T-helper 1 cell treated with Interleukin-12 subunit alpha and Interleukin-12 subunit beta and Interleukin-4 antibody, amounts not matched to agents 30 μg/mL and 1 μg/mL, for 36 hours (primary cell): ENCODE results near the gene PCK1.

Experiments used
- H3K27ac Mint-ChIP-seq: one replicate; pipeline ENCODE4 v1.8.0; 2021; ENCODE audit warnings: mild to moderate bottlenecking, mixed read lengths
- H3K27me3 Mint-ChIP-seq: one replicate; pipeline ENCODE4 v1.8.0; 2021; ENCODE audit warnings: low read depth, mixed read lengths
- H3K36me3 Mint-ChIP-seq: one replicate; pipeline ENCODE4 v1.8.0; 2021; ENCODE audit warnings: low read depth, mixed read lengths
- H3K4me1 Mint-ChIP-seq: one replicate; pipeline ENCODE4 v1.8.0; 2021; ENCODE audit warnings: low read depth, mixed read lengths
- H3K4me3 Mint-ChIP-seq: one replicate; pipeline ENCODE4 v1.8.0; 2021; ENCODE audit warnings: mild to moderate bottlenecking, moderate library complexity, mixed read lengths
- H3K9me3 Mint-ChIP-seq: one replicate; pipeline ENCODE4 v1.8.0; 2021; ENCODE audit warnings: mixed read lengths

Gene PCK1

DNA sequence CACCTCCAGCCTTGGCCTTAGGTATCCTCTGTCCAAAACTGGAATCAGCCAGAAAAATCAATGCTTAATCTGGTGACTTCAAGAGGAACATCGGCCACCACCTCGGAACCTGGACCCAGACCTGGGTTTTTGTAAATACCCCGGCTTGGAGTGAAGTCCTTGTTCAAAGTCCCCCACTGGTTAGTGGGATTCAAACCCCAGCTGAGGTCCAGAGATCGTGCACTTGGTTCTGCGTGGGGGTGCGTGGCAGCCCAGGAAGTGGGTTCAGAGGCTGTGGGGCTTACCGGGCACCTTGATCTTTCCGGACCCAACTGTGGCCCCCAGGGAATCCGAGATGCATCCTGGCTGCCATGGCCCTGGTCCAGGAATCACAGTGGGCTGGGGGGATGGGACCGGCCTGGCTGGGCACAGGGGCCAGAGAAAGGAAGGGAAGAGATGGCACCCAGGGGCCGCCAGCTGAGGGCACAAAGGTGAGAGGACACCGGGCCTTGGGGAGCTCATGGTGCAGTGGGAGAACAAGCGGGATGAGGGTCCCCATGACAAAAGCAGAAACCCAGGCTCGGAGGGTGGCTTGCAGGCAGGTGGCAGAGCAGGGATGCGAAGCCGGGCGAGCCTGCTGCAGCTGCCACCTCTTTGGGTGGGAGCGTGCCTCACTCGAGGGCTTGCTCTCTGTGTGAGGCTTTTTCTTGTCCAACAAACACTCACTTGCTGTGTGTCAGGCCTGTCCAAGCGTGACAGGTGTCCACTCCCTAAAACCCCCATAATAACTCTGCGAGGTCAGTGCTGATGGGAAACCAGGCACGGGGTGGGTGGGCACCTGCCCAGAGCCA is 31.6 kb downstream of the PCK1 start:
- Mint-ChIP-seq H3K4me3 (no peak overlapping the region), H3K36me3 (no peaks in the 10 kb centered on the region), H3K4me1 (no peaks in the 10 kb centered on the region), H3K9me3 (no peaks in the 10 kb centered on the region), H3K27ac (no peak overlapping the region), H3K27me3 (peaks cover 11% of the 10 kb centered on the region)

DNA sequence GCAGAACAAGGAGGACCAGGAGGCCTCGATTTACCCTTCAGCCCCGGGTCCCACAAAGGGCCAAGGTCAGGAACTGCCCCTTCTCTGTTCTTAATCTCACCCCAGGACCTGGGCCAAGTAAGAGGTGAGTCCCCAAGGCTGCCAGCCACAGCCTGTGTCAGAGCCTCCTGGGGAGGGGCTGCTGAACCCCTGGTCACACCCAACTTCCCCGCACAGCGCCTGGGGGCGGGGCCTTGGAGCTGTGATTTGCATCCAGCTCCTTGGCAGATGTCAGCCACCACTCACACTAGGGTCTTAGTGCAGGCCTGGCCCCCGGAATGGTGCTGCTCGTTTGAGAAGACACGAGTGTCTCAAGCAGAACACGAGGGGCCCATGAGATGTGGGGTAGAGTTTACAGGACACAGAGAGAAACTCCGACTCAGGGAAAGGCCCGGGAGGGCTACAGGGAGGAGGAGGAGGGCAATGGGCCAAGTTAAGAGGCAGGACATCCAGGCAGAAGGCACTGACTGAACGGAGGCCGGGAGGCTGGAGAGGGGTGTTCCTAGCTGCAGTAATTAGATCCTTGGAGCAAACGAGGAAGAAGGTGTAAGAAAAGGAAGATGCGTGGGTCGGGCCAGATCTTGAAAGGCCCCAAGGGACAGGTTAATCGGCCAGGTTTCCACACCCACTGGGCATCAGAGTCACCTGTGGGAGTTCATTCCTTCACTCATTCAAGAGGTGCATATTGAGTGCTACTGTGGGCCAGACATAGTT is 32.4 kb downstream of the PCK1 start:
- no peak overlapping the region for H3K27ac Mint-ChIP-seq
- no peaks in the 10 kb centered on the region for H3K36me3 Mint-ChIP-seq
- H3K4me3 Mint-ChIP-seq = no peak overlapping the region
- H3K4me1 Mint-ChIP-seq = no peaks in the 10 kb centered on the region
- H3K27me3 Mint-ChIP-seq = peaks cover 16% of the 10 kb centered on the region
- no peaks in the 10 kb centered on the region for H3K9me3 Mint-ChIP-seq

DNA sequence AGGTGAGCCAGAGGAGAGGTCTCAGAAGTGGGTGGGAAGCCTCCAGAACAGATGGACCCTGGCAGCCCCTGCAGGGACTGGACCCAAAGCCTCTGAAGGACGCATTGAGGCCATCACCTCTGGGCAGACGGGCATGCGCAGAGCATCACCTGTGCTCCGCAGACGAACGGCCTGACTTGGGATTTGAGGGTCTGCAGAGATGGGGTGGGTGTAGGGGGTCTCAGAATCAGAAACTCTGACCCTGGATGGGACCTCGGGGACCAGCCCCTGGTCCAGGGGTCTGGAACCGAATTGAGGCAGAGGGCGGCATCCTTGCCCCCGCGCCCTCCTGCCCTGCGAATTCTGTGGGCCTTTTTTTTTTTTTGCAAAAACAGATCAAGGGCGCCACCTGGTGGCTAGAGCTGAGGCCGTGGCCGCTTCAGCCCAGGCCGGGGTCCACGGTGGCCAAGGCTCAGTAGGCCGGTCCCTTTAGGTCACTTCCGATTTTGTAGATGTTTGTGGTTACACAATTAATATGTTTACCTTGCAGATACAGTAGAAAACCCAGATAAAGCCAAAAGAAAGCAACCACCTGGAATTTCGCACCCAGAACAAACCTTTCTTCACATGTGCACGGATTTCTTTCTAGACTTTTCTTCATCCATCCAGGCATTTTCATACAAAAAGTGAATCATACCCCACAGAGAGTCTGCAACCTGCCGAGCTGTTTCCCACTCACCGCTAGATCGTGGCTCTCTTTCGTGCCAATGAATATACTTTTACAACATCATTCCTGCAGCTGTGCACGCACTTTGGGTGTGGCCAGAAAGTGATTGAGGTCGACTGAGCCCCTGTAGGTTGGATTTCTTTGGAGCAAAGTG is 33.4 kb downstream of the PCK1 start:
- H3K36me3 Mint-ChIP-seq = no peaks in the 10 kb centered on the region
- peaks cover 21% of the 10 kb centered on the region for H3K27me3 Mint-ChIP-seq
- H3K4me1 Mint-ChIP-seq = no peaks in the 10 kb centered on the region
- no peaks in the 10 kb centered on the region for H3K9me3 Mint-ChIP-seq
- no peak overlapping the region for H3K4me3 Mint-ChIP-seq
- no peak overlapping the region for H3K27ac Mint-ChIP-seq

DNA sequence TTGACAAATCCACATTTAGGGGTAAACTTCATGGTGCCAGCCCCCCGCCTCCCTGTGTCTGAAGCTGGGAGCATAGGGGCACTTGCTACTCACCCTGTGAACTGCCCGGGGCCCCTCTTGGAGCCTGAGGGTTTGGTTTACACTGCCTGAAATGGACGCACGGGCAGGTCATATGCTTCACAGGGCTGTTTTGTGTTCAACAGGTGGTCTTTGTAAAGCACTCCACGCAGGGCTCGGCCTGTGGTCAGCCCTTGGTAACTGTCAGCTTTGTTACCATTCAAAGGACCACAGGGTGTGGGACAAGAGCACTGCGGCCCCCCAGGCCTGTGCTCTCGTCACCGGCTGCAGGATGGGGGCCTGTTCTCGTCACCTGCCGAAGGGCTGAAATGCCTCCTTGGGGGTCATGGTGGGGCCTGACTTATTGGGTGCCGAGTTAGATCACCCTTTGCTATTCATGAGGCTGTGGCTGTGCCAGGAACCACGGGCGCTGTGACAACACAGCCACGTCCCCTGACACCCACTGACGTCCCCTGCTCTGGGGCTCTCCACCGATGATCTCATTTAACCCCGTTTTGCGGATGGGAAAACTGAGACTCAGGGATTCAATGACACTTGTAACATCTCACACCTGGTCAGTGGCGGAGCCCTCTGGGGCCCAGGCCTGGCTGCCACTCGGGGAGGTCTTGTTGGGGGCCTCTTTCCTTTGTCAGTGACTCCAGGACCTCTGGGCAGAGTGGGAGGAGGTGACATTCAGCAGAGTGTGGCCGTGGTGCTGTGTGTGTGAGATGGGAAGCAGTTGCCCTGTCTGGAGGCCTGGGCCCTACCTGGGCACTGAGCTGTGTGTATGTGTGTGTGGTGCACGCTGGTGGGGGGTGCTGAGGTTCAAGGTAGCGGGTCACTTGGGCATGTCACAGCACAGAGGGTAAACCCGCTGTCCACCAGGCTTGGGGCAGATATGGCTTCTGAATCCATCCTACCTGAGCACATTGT is 34.4 kb downstream of the PCK1 start:
- no peaks in the 10 kb centered on the region for H3K9me3 Mint-ChIP-seq
- H3K27ac Mint-ChIP-seq = no peak overlapping the region
- H3K36me3 Mint-ChIP-seq = no peaks in the 10 kb centered on the region
- peaks cover 4% of the 10 kb centered on the region for H3K4me1 Mint-ChIP-seq
- peaks cover 31% of the 10 kb centered on the region for H3K27me3 Mint-ChIP-seq
- no peak overlapping the region for H3K4me3 Mint-ChIP-seq

DNA sequence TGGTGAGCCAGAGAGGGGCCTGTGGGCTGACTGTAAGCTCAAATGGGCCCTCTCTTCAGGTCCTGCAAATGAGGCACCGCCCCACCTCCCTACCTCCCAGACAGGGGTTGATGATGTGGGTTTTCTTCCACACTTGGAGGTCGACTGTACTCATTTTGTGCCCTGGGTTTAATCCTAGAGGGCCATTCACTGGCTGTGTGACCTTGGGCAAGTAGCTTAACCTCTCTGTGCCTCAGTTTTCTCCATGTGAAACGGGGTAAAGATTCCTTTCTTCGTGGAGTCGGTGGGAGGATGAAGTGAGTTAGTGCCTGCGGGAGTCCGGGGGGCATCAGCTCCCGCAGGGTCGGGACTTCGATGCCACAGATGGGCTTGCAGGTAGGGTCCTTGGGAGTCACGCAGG is 35.4 kb downstream of the PCK1 start:
- Mint-ChIP-seq H3K4me3 (no peak overlapping the region), H3K27ac (no peak overlapping the region)

DNA sequence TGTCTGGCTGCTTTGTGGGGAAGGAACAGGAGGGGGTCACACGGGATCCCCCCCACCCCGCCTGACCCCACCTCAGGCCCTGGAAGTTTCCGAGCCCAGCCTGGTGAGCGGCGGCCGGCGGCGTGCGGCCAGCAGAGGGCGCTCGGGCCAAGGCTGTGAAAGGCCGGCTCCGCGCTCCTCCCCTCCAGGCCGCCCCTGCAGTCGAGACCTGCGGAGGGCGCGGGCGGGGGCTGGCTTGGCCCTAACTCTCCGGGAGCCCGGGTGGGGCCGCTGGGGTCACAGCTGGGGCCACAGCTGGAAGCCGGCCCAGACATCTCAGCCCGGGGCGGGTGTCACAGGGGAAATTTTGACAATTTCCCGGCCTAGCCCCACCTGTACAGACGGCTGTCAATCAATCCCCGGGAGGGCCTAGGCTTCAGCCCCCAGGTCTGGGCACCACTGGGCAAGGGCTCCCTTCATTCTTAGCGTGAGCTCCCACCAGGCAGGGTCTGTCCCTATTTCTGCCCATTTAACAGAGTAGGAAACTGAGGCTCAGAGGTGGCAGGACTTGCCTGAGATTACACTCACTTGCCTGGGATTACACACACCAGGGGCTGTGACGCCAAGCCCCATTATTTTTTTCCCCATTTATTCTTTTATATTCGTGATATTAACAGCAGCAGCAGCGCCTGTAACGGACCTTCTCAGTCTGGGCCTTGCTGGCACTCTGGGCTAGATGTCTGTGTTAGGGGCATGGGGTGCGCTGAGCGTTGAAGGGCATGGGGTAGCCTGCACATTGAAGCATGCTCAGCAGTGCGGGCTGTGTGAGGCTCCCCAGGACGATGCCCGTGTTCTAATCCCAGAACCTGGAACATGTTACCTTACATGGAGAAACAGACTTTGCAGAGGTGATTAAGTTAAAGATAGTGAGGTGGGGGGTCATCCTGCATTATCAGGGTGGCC is 36.4 kb downstream of the PCK1 start:
- H3K4me1 Mint-ChIP-seq = peaks cover 12% of the 10 kb centered on the region
- H3K27ac Mint-ChIP-seq = no peak overlapping the region
- H3K4me3 Mint-ChIP-seq = no peak overlapping the region
- peaks cover 49% of the 10 kb centered on the region for H3K27me3 Mint-ChIP-seq
- H3K9me3 Mint-ChIP-seq = no peaks in the 10 kb centered on the region
- no peaks in the 10 kb centered on the region for H3K36me3 Mint-ChIP-seq

More for the DNA sequence above, 35.4 kb downstream of the PCK1 start:
- peaks cover 12% of the 10 kb centered on the region for H3K4me1 Mint-ChIP-seq
- no peaks in the 10 kb centered on the region for H3K36me3 Mint-ChIP-seq
- H3K9me3 Mint-ChIP-seq = no peaks in the 10 kb centered on the region
- H3K27me3 Mint-ChIP-seq = peaks cover 40% of the 10 kb centered on the region

DNA sequence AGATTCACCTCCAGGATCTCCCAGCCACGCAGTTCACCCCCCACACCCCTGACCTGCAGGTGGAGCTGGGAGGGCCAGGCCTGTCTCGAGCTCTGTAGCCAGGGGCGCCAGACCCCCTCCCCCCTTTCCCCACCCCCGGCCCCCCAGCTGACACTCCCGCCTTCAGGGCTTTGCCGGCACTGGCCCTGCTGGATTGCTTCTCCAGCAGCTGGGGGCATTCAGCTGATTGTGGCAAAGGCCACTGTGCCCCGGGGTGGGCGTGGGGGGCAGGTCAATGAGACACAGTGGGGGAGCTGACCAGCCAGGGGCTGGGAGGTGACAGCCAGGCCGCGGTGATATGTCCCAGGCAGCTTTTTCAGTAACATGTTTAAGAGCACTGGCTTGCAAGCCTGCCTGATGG is 37.1 kb downstream of the PCK1 start:
- Mint-ChIP-seq H3K27ac (no peak overlapping the region), H3K27me3 (peaks cover 51% of the 10 kb centered on the region), H3K4me3 (no peak overlapping the region), H3K4me1 (peaks cover 12% of the 10 kb centered on the region), H3K36me3 (no peaks in the 10 kb centered on the region), H3K9me3 (no peaks in the 10 kb centered on the region)

DNA sequence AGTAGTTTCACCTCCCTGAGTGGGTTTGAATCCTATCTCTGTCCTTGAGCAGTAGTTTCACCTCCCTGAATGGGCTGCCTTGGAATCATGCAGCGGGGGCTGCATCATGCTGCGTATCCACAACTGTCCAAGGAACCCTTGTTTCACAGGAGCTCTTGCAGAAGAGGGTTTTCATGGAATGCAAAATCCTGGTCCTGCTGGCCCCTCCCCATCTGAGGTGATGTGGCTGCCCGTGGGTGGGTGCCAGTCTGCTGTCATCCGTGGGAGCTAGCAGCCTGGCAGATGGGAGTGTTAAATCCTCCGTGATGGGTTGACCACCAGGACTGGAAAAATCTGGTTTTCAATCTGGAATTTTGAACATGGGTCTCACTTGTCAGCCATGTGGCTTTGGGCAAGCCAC is 37.6 kb downstream of the PCK1 start:
- Mint-ChIP-seq H3K27me3 (peaks cover 51% of the 10 kb centered on the region), H3K36me3 (no peaks in the 10 kb centered on the region), H3K4me3 (no peak overlapping the region), H3K4me1 (peaks cover 12% of the 10 kb centered on the region), H3K9me3 (no peaks in the 10 kb centered on the region), H3K27ac (no peak overlapping the region)

DNA sequence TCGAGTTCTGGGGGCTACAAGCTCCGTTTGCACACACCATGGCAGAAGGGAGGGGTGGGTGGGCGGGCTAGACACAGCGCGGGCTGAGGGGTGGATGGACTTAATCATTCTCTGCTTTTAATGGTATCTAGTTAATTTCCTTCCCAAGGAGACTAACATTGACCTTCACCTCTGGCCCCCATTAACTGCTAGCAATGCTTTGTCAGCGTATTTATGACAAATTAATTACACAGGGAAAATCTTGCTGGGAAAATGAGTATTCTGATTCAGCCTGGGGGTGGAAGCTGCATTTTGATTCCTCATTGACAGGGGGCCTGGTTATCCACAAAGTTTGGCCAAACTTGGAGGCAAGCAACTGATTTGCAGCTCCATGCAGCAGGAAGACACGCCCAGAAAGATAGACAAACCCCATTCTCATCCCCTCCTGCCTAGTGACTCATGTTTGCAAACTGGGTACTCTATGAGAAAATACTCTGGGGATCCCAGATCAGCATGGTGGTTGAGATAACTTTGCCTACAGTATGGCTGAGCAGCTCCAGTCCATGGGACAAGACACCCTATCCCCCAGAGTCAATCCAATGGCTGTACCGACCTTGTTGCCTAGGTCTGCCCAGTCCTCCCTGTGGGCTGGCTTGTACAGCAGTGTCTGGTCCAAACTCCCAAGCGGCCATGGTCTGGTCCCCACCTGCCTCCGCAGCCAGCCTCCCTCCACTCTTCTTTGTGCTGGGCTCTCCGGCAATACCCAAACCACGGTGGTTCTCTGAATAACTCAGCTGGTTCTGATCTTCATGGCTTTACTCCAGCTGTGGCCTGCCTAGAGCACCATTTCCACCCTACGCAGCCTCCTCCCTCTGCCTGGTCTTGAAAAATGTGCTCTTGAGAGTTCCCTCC is 39.7 kb downstream of the PCK1 start:
- Mint-ChIP-seq H3K4me3 (no peak overlapping the region), H3K27me3 (peaks cover 47% of the 10 kb centered on the region), H3K27ac (no peak overlapping the region), H3K4me1 (peaks cover 17% of the 10 kb centered on the region), H3K9me3 (no peaks in the 10 kb centered on the region), H3K36me3 (peaks cover 3% of the 10 kb centered on the region)

DNA sequence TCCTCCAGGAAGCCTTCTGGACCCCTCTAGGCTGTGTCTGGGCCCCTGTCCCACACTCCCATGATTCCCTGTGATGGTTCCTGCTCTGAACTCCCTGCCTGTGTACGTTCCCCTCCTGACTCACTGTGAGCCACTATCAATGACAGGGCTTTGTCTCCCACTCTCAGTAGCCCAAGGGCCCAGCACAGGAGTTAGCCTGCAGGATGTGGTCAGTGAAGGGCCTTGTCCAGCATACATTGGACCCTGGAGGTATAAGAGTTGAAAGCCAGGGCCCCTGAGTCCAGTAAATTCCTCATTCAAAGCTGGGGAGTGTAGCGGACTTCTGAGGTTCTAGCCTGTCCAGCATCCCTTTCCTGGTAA is 40.3 kb downstream of the PCK1 start:
- Mint-ChIP-seq H3K9me3 (no peaks in the 10 kb centered on the region), H3K4me3 (no peak overlapping the region), H3K36me3 (peaks cover 3% of the 10 kb centered on the region), H3K27ac (no peak overlapping the region), H3K27me3 (peaks cover 45% of the 10 kb centered on the region), H3K4me1 (peaks cover 18% of the 10 kb centered on the region)

DNA sequence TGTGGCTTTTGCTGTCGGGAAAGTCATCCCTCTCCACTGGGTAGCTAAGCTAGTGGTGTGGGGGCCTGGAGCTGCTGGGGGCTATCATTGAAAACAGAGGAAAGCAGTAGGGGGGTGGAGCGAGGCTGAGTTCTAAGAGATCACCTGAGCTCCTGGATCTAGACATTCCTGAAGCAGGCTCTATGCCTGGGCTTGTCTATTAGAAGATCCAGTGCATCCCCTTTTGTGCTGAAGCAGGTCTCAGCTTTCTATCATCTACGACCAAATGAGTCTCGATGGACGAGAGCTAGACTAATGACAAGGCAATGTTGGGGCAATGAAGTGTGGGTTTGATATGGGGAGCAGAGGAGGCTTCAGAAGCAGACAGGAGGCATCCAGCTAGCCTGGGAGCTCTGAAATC is 40.8 kb downstream of the PCK1 start:
- H3K9me3 Mint-ChIP-seq = no peaks in the 10 kb centered on the region
- peaks cover 3% of the 10 kb centered on the region for H3K36me3 Mint-ChIP-seq
- peaks cover 18% of the 10 kb centered on the region for H3K4me1 Mint-ChIP-seq
- no peak overlapping the region for H3K27ac Mint-ChIP-seq
- H3K4me3 Mint-ChIP-seq = no peak overlapping the region
- H3K27me3 Mint-ChIP-seq = peaks cover 50% of the 10 kb centered on the region

DNA sequence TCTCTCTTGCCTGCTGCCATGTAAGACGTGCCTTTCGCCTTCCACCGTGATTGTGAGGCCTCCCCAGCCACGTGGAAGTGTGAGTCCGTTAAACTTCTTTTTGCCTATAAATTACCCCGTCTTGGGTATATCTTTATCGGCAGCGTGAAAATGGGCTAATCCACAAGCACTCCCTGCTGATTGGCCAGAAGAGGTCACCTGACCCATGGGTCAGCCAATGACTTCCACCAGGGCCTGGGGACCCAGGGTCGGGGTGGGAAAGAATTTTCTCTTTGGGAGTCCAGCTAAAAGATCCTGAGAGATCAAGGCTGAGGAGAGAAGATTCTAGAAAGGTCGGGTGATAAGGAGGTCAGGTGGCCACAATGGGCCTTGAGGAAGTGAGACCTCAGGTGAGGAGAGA is 42.2 kb downstream of the PCK1 start:
- Mint-ChIP-seq H3K27me3 (peaks cover 54% of the 10 kb centered on the region), H3K9me3 (no peaks in the 10 kb centered on the region), H3K4me1 (peaks cover 18% of the 10 kb centered on the region), H3K36me3 (peaks cover 3% of the 10 kb centered on the region), H3K4me3 (no peak overlapping the region), H3K27ac (no peak overlapping the region)
